SK-N-SH (cell line): Measurements from ENCODE around the gene PLXND1. TPM values are rescaled to one million over a fixed set of nuclear protein-coding genes. Genes with fewer than 3 reads are reported as not detected.

Experiments used
- CTCF ChIA-PET: fragments of 300-600, 350-600 bp; formaldehyde crosslinking; extraction: SDS; loops from one replicate; lab custom pipeline; 2021; lab: Yijun Ruan, JAX
- POLR2A ChIA-PET: fragments of 350-600 bp; sonication (Branson Sonifier 250); formaldehyde crosslinking; extraction: SDS; loops from one replicate; lab custom pipeline; 2020; ENCODE audit warnings: antibody characterized with exemption, inconsistent platforms; lab: Yijun Ruan, JAX
- DNase-seq: peaks from one replicate; pipeline ENCODE4 v3.0.0; 2012
- H2AFZ ChIP-seq: fragments of 200-600 bp; sonication (generic); 2 replicates; pipeline ENCODE4 v1.8.1; 2016; ENCODE audit warnings: antibody characterized with exemption, mild to moderate bottlenecking, low read depth
- H3F3A ChIP-seq: fragments of 200-600 bp; sonication (generic); replicated peaks from 2 replicates; pipeline ENCODE3; 2016; ENCODE audit warnings: antibody characterized with exemption, mild to moderate bottlenecking; ENCODE audit not compliant: insufficient read depth
- H3K27ac ChIP-seq, 2 experiments: fragments of 200-500 bp in 1 of 2; fragments of 200-600 bp in 1 of 2; sonication (Bioruptor generic) in 1 of 2; sonication (generic), shearing (Covaris generic) in 1 of 2; 2 replicates each; pipeline versions ENCODE4 v1.5.1 to v1.6.1; 2014 to 2016; ENCODE audit warnings: low read depth in 2 of 2, inconsistent platforms in 1 of 2, low read length in 1 of 2, mild to moderate bottlenecking in 1 of 2, mixed read lengths in 1 of 2
- H3K27me3 ChIP-seq: fragments of 200-600 bp; sonication (generic), shearing (Covaris generic); 2 replicates; pipeline ENCODE4 v1.6.1; 2016; ENCODE audit warnings: mixed run types; ENCODE audit not compliant: insufficient read depth
- H3K36me3 ChIP-seq, 2 experiments: fragments of 200-500 bp in 1 of 2; fragments of 200-600 bp in 1 of 2; sonication (Bioruptor generic) in 1 of 2; sonication (generic) in 1 of 2; replicated peaks in 1 of 2; 2 replicates each; pipeline versions ENCODE3 to v1.5.1; 2014 to 2016; ENCODE audit warnings: low read length in 1 of 2, mild to moderate bottlenecking in 1 of 2; ENCODE audit not compliant: insufficient read depth in 2 of 2, control insufficient read depth in 1 of 2
- H3K4me1 ChIP-seq, 2 experiments: fragments of 200-500 bp in 1 of 2; fragments of 200-600 bp in 1 of 2; sonication (Bioruptor generic) in 1 of 2; sonication (generic), shearing (Covaris generic) in 1 of 2; 2 replicates each; pipeline versions ENCODE4 v1.5.1 to v1.6.1; 2014 to 2016; ENCODE audit warnings: low read depth in 1 of 2, low read length in 1 of 2, mixed run types in 1 of 2; ENCODE audit not compliant: insufficient read depth in 2 of 2, control insufficient read depth in 1 of 2
- H3K4me2 ChIP-seq: fragments of 200-600 bp; sonication (generic), shearing (Covaris generic); 2 replicates; pipeline ENCODE4 v1.6.1; 2017; ENCODE audit warnings: mixed run types
- H3K4me3 ChIP-seq, 2 experiments: fragments of 200-500 bp in 1 of 2; fragments of 200-600 bp in 1 of 2; sonication (Bioruptor generic) in 1 of 2; sonication (generic), shearing (Covaris generic) in 1 of 2; 2 replicates each; pipeline versions ENCODE4 v1.5.1 to v1.8.1; 2014 to 2016; ENCODE audit warnings: low read depth in 2 of 2, inconsistent platforms in 1 of 2, low read length in 1 of 2, mild to moderate bottlenecking in 1 of 2, mixed read lengths in 1 of 2, moderate library complexity in 1 of 2
- H3K79me2 ChIP-seq: fragments of 200-600 bp; sonication (generic); 2 replicates; pipeline ENCODE4 v1.8.1; 2017; ENCODE audit warnings: mild to moderate bottlenecking; ENCODE audit not compliant: insufficient read depth
- H3K9ac ChIP-seq: fragments of 200-600 bp; sonication (generic); 2 replicates; pipeline ENCODE4 v1.6.1; 2017; ENCODE audit warnings: mixed run types
- H3K9me2 ChIP-seq: fragments of 200-600 bp; sonication (generic); 2 replicates; pipeline ENCODE4 v1.6.1; 2017; ENCODE audit warnings: mixed run types
- H3K9me3 ChIP-seq: fragments of 200-600 bp; sonication (generic); 2 replicates; pipeline ENCODE4 v1.6.1; 2017; ENCODE audit warnings: mixed run types, mild to moderate bottlenecking, moderate library complexity
- H4K20me1 ChIP-seq: fragments of 200-600 bp; sonication (generic); 2 replicates; pipeline ENCODE4 v1.6.1; 2017; ENCODE audit warnings: mild to moderate bottlenecking, mixed run types; ENCODE audit not compliant: insufficient read depth
- CHD2 ChIP-seq: fragments of 150-350 bp; IDR thresholded peaks from 2 replicates; pipeline ENCODE4 v1.6.1; 2018; ENCODE audit warnings: low read length; ENCODE audit not compliant: partially characterized antibody
- ELF1 ChIP-seq: IDR thresholded peaks from 2 replicates; pipeline ENCODE4 v1.4.0; 2012
- GATA2 ChIP-seq: sonication (generic); formaldehyde crosslinking; IDR thresholded peaks from 2 replicates; pipeline ENCODE4 v1.5.0; 2020; ENCODE audit warnings: mild to moderate bottlenecking, missing genetic modification reagents
- SMC3 ChIP-seq: IDR thresholded peaks from 2 replicates; pipeline ENCODE4 v1.6.1; 2012; ENCODE audit warnings: low read depth, low read length, improper control_type of control experiment
- WGBS: methylation state at CpG from one replicate; pipeline ENCODE4 v1.1.6; 2017; ENCODE audit warnings: low lambda C conversion rate; 5-methylcytosine and 5-hydroxymethylcytosine counted together
- polyA plus RNA-seq, 3 experiments: library from polyadenylated mRNA; depleted of rRNA; stranded (reverse); fragments of >200 nt; gene quantifications; 2 replicates each; pipeline ENCODE4 v1.2.3, GENCODE V29; 2012

PLXND1 gene
- polyA plus RNA-seq, 1 of the 3 experiments (the other 2 are of a cell fraction) = 53.5 TPM

GRCh38 chr3:129587566-129588210 is 18.8 kb downstream of the PLXND1 start:
- no peaks in the 10 kb centered on the region for H3K27me3 ChIP-seq
- H3K9me2 ChIP-seq = no peaks in the 10 kb centered on the region
- H3K27ac ChIP-seq = no peak overlapping the region
- H3K4me1 ChIP-seq = no peaks in the 10 kb centered on the region; a peak in 1 of 4 replicates
- no peaks in the 10 kb centered on the region for H3K36me3 ChIP-seq
- no peaks in the 10 kb centered on the region for H3K79me2 ChIP-seq
- H3K9me3 ChIP-seq = no peaks in the 10 kb centered on the region
- no peak for DNase-seq
- CTCF ChIA-PET = interaction anchor here (1.3 kb wide), 1 partner anchor 21 kb away, joined by 3 read pairs; no protein-coding TSS in a partner anchor
- no peak overlapping the region for H3K4me3 ChIP-seq
- H3K4me2 ChIP-seq = no peak overlapping the region
- no peak for TF ChIP-seq GATA2 (CRISPR knock-in tag)
- 87% methylated on average over 7 of the region's 10 CpGs for WGBS
- H4K20me1 ChIP-seq = no peaks in the 10 kb centered on the region
- H3F3A ChIP-seq = no peaks in the 10 kb centered on the region
- POLR2A ChIA-PET = no interaction called here
- H3K9ac ChIP-seq = no peak overlapping the region
- H2AFZ ChIP-seq = no peak overlapping the region

- Histone ChIP-seq H3K4me3 (no peak overlapping the region), H3K9me2 (no peaks in the 10 kb centered on the region), H2AFZ (no peak overlapping the region), H3K9ac (no peak overlapping the region), H3K36me3 (no peaks in the 10 kb centered on the region), H3K4me2 (no peak overlapping the region), H4K20me1 (no peaks in the 10 kb centered on the region), H3K27me3 (no peaks in the 10 kb centered on the region), H3K4me1 (no peaks in the 10 kb centered on the region; a peak in 1 of 4 replicates), H3K9me3 (no peaks in the 10 kb centered on the region), H3K79me2 (no peaks in the 10 kb centered on the region), H3F3A (no peaks in the 10 kb centered on the region), H3K27ac (no peak overlapping the region)
- WGBS = 82% methylated on average over 13 of the region's 17 CpGs
- DNase-seq = no peak
- TF ChIP-seq ELF1 (no peak), SMC3 (no peak), CHD2 (no peak)
- ChIA-PET POLR2A (interaction anchor here (0.8 kb wide), 1 partner anchor 25 kb away, joined by 3 read pairs; no protein-coding TSS in a partner anchor), CTCF (interaction anchor here (1.3 kb wide), 1 partner anchor 20 kb away, joined by 3 read pairs; no protein-coding TSS in a partner anchor)
Measured at GRCh38 chr3:129586746-129587430, 19.6 kb downstream of the PLXND1 start.

- Histone ChIP-seq H3K9ac (no peak overlapping the region), H3F3A (no peaks in the 10 kb centered on the region), H3K4me2 (no peak overlapping the region), H3K9me2 (no peaks in the 10 kb centered on the region), H4K20me1 (no peaks in the 10 kb centered on the region), H3K4me1 (no peaks in the 10 kb centered on the region; a peak in 1 of 4 replicates), H3K4me3 (no peak overlapping the region), H3K27me3 (no peaks in the 10 kb centered on the region), H3K9me3 (no peaks in the 10 kb centered on the region), H3K36me3 (no peaks in the 10 kb centered on the region), H2AFZ (no peak overlapping the region), H3K79me2 (no peaks in the 10 kb centered on the region), H3K27ac (no peak overlapping the region)
- no peak for TF ChIP-seq ELF1
- no peak for TF ChIP-seq SMC3
- DNase-seq = no peak
- POLR2A ChIA-PET = interaction anchor here (0.8 kb wide), 1 partner anchor 25 kb away, joined by 3 read pairs; no protein-coding TSS in a partner anchor
- WGBS = 96% methylated on average over 19 of the region's 27 CpGs
- CTCF ChIA-PET = no interaction called here
Measured at GRCh38 chr3:129585949-129586657, 20.4 kb downstream of the PLXND1 start.
